GM12878 (cell line): Measurements from ENCODE around the gene CA11.

Experiments used
- BMI1 ChIP-seq: fragments of 450-650 bp; IDR thresholded peaks from 2 replicates; pipeline ENCODE4 v1.6.1; 2016; ENCODE audit warnings: mild to moderate bottlenecking, moderate library complexity, borderline replicate concordance
- CEBPB ChIP-seq, 2 experiments: fragments of 150-350 bp in 1 of 2; IDR thresholded peaks; 2 replicates each; pipeline ENCODE4 v1.6.1; 2012 to 2014; ENCODE audit warnings: low read depth in 2 of 2, low read length in 2 of 2, borderline replicate concordance in 1 of 2, inconsistent platforms in 1 of 2
- CTCF ChIP-seq, 3 experiments: IDR thresholded peaks in 2 of 3; conservative IDR thresholded peaks in 1 of 3; 2 replicates each; pipeline ENCODE4 v1.5.1; 2011; ENCODE audit warnings: low read depth in 3 of 3, low read length in 3 of 3, mild to moderate bottlenecking in 3 of 3, control low read depth in 2 of 3, moderate library complexity in 2 of 3, inconsistent platforms in 1 of 3, mixed read lengths in 1 of 3; ENCODE audit not compliant: control insufficient read depth in 2 of 3, insufficient read depth in 1 of 3; ENCODE audit errors: extremely low read depth in 1 of 3
- EZH2 ChIP-seq: IDR thresholded peaks from 2 replicates; pipeline ENCODE4 v1.6.1; 2012; ENCODE audit warnings: low read depth, mild to moderate bottlenecking, control low read depth, inconsistent platforms, low read length, borderline replicate concordance; ENCODE audit not compliant: control insufficient read depth
- HDAC6 ChIP-seq: fragments of 200-600 bp; sonication (generic); IDR thresholded peaks from one replicate; pipeline ENCODE4 v1.8.0; 2017; ENCODE audit warnings: antibody characterized with exemption; ENCODE audit not compliant: unreplicated experiment
- POLR2A ChIP-seq: IDR thresholded peaks from 2 replicates; pipeline ENCODE4 v1.6.1; 2011; ENCODE audit warnings: low read depth, mild to moderate bottlenecking, low read length
- RELA ChIP-seq: fragments of 450-650 bp; IDR thresholded peaks from 2 replicates; pipeline ENCODE4 v1.8.0; 2014; ENCODE audit warnings: borderline replicate concordance; ENCODE audit not compliant: partially characterized antibody
- SREBF2 ChIP-seq: IDR thresholded peaks from 2 replicates; pipeline ENCODE4 v1.6.1; 2012; ENCODE audit warnings: mild to moderate bottlenecking, low read length
- STAT3 ChIP-seq: IDR thresholded peaks from 2 replicates; pipeline ENCODE4 v1.6.1; 2011; ENCODE audit warnings: low read depth, low read length, improper control_type of control experiment
- SUZ12 ChIP-seq: fragments of 200-600 bp; sonication (generic); IDR thresholded peaks from one replicate; pipeline ENCODE4 v1.6.1; 2018; ENCODE audit warnings: antibody characterized with exemption, mild to moderate bottlenecking; ENCODE audit not compliant: unreplicated experiment
- TCF7 ChIP-seq: IDR thresholded peaks from 2 replicates; pipeline ENCODE4 v1.6.1; 2014; ENCODE audit warnings: antibody characterized with exemption, borderline replicate concordance
- ZSCAN29 ChIP-seq: fragments of 450-650 bp; IDR thresholded peaks from 2 replicates; pipeline ENCODE4 v1.6.1; 2017; ENCODE audit warnings: mild to moderate bottlenecking, moderate library complexity

- TF ChIP-seq CTCF (IDR thresholded peaks at IDR 0.05 in 2 of 3, conservative IDR thresholded peaks at IDR 0.05 in 1 of 3; ENCODE audit: control insufficient read depth in 2 of 3, extremely low read depth in 1 of 3, insufficient read depth in 1 of 3, low read depth in 3 of 3, low read length in 3 of 3) (no peak), TCF7 (no peak), SREBF2 (no peak), EZH2 (no peak), POLR2A (no peak), BMI1 (no peak), STAT3 (no peak), CEBPB (IDR thresholded peaks at IDR 0.05; ENCODE audit: borderline replicate concordance in 1 of 2, low read depth in 2 of 2, low read length in 2 of 2) (no peak), ZSCAN29 (no peak), SUZ12 (no peak), RELA (no peak), HDAC6 (no peak)
Measured at GRCh38 chr19:48633148-48634035, 12.6 kb downstream of the CA11 start.
